Mesenchymal stem cell (in vitro differentiated cells and primary cell): ENCODE measurements around the gene KCNG4.
A peak's percentile ranks its signal among the peaks of the same experiment; 100 is the strongest.

Source experiments
- DNase-seq: peaks from one replicate; pipeline ENCODE4 v3.0.0-alpha.2; 2013
- H2AFZ ChIP-seq: one replicate; pipeline ENCODE4 v1.6.1; 2013; ENCODE audit warnings: low read depth, mild to moderate bottlenecking, control low read depth, inconsistent platforms, low read length, moderate library complexity
- H2AK5ac ChIP-seq: 2 replicates; pipeline ENCODE4 v1.6.1; 2013; ENCODE audit warnings: low read length, moderate library complexity, mild to moderate bottlenecking, inconsistent platforms; ENCODE audit not compliant: severe bottlenecking
- H2BK120ac ChIP-seq: one replicate; pipeline ENCODE4 v1.6.1; 2013; ENCODE audit warnings: low read depth, mild to moderate bottlenecking, inconsistent platforms, low read length, moderate library complexity
- H2BK12ac ChIP-seq, 2 experiments: one replicate each; pipeline ENCODE4 v1.6.1; 2013; ENCODE audit warnings: inconsistent platforms in 2 of 2, low read length in 2 of 2, mild to moderate bottlenecking in 2 of 2, moderate library complexity in 2 of 2, control low read depth in 1 of 2
- H2BK15ac ChIP-seq: one replicate; pipeline ENCODE4 v1.6.1; 2013; ENCODE audit warnings: mild to moderate bottlenecking, low read depth, inconsistent platforms; ENCODE audit not compliant: poor library complexity, severe bottlenecking
- H2BK5ac ChIP-seq: 2 replicates; pipeline ENCODE4 v1.6.1; 2013; ENCODE audit warnings: low read depth, mild to moderate bottlenecking, low read length, control low read depth, inconsistent platforms; ENCODE audit not compliant: poor library complexity, severe bottlenecking
- H3K14ac ChIP-seq, 2 experiments: one replicate each; pipeline ENCODE4 v1.6.1; 2013; ENCODE audit warnings: inconsistent platforms in 2 of 2, low read length in 2 of 2, control low read depth in 1 of 2, mild to moderate bottlenecking in 1 of 2, moderate library complexity in 1 of 2
- H3K18ac ChIP-seq, 2 experiments: one replicate each; pipeline ENCODE4 v1.6.1; 2013; ENCODE audit warnings: inconsistent platforms in 2 of 2, low read length in 2 of 2, control low read depth in 1 of 2, low read depth in 1 of 2, mild to moderate bottlenecking in 1 of 2
- H3K23ac ChIP-seq, 2 experiments: one replicate each; pipeline ENCODE4 v1.6.1; 2013; ENCODE audit warnings: inconsistent platforms in 2 of 2, low read length in 2 of 2, mild to moderate bottlenecking in 2 of 2, moderate library complexity in 2 of 2, control low read depth in 1 of 2
- H3K27ac ChIP-seq: 2 replicates; pipeline ENCODE4 v1.5.1; 2013; ENCODE audit warnings: mild to moderate bottlenecking, moderate library complexity, low read length, control low read depth, inconsistent platforms; ENCODE audit not compliant: poor library complexity, severe bottlenecking
- H3K27me3 ChIP-seq, 2 experiments: 2 replicates each; pipeline versions ENCODE4 v1.6.1 to v1.7.0; 2013; ENCODE audit warnings: low read length in 2 of 2, mild to moderate bottlenecking in 2 of 2, moderate library complexity in 2 of 2, control low read depth in 1 of 2, inconsistent platforms in 1 of 2; ENCODE audit not compliant: control insufficient read depth in 1 of 2, insufficient read depth in 1 of 2
- H3K36me3 ChIP-seq, 2 experiments: 2 replicates each; pipeline versions ENCODE4 v1.6.1 to v1.7.0; 2013; ENCODE audit warnings: low read length in 2 of 2, control low read depth in 1 of 2, inconsistent platforms in 1 of 2, low read depth in 1 of 2, mild to moderate bottlenecking in 1 of 2; ENCODE audit not compliant: insufficient read depth in 2 of 2, control insufficient read depth in 1 of 2
- H3K4ac ChIP-seq, 2 experiments: one replicate each; pipeline ENCODE4 v1.6.1; 2013; ENCODE audit warnings: inconsistent platforms in 2 of 2, low read length in 2 of 2, mild to moderate bottlenecking in 2 of 2, moderate library complexity in 2 of 2, control low read depth in 1 of 2, low read depth in 1 of 2
- H3K4me1 ChIP-seq: 2 replicates; pipeline ENCODE4 v1.6.1; 2013; ENCODE audit warnings: low read depth, low read length, control low read depth; ENCODE audit not compliant: control insufficient read depth, insufficient read depth
- H3K4me2 ChIP-seq: 2 replicates; pipeline ENCODE4 v1.6.1; 2013; ENCODE audit warnings: low read length, mild to moderate bottlenecking, inconsistent platforms; ENCODE audit not compliant: poor library complexity, severe bottlenecking
- H3K4me3 ChIP-seq, 2 experiments: 2 replicates each; pipeline versions ENCODE4 v1.5.1 to v1.7.0; 2013; ENCODE audit warnings: low read length in 2 of 2, mild to moderate bottlenecking in 2 of 2, control low read depth in 1 of 2, low read depth in 1 of 2; ENCODE audit not compliant: insufficient read depth in 1 of 2
- H3K79me1 ChIP-seq: replicated peaks from 2 replicates; pipeline ENCODE4 v1.6.1; 2013; ENCODE audit warnings: mild to moderate bottlenecking, control low read depth, low read length, inconsistent platforms; ENCODE audit not compliant: poor library complexity, severe bottlenecking
- H3K9ac ChIP-seq: 2 replicates; pipeline ENCODE4 v1.7.0; 2013; ENCODE audit warnings: mild to moderate bottlenecking, low read length, moderate library complexity
- H3K9me3 ChIP-seq: 2 replicates; pipeline ENCODE4 v1.7.0; 2013; ENCODE audit warnings: mild to moderate bottlenecking, low read length; ENCODE audit not compliant: control insufficient read depth
- H4K8ac ChIP-seq: one replicate; pipeline ENCODE4 v1.6.1; 2013; ENCODE audit warnings: inconsistent platforms, mild to moderate bottlenecking, low read length, moderate library complexity
- H4K91ac ChIP-seq: one replicate; pipeline ENCODE4 v1.6.1; 2013; ENCODE audit warnings: mild to moderate bottlenecking, low read length, inconsistent platforms
- WGBS: methylation state at CpG from one replicate; pipeline ENCODE4 v1.1.7; 2013; ENCODE audit warnings: mixed read lengths; 5-methylcytosine and 5-hydroxymethylcytosine counted together

KCNG4 gene

GRCh38 chr16:84212631-84213030 is 27.2 kb downstream of the KCNG4 start:
- Histone ChIP-seq H4K91ac (no peak overlapping the region), H2AFZ (no peak overlapping the region), H3K14ac (no peak overlapping the region), H2BK5ac (no peak overlapping the region), H3K18ac (no peak overlapping the region), H3K27ac (no peak overlapping the region), H4K8ac (no peak overlapping the region), H2BK12ac (no peak overlapping the region), H2AK5ac (no peak overlapping the region), H3K79me1 (no peaks in the 10 kb centered on the region), H3K4me2 (no peak overlapping the region), H3K36me3 (no peaks in the 10 kb centered on the region), H3K4ac (no peak overlapping the region), H3K9ac (no peak overlapping the region), H3K4me1 (peaks cover 2% of the 10 kb centered on the region), H3K9me3 (no peaks in the 10 kb centered on the region), H3K27me3 (peaks cover 9 to 37% of the 10 kb centered on the region in 2 experiments), H2BK15ac (no peak overlapping the region), H2BK120ac (no peak overlapping the region), H3K4me3 (no peak overlapping the region), H3K23ac (no peak overlapping the region)
- 89% methylated on average over 4 of the region's 4 CpGs for WGBS
- no peak for DNase-seq

DNA sequence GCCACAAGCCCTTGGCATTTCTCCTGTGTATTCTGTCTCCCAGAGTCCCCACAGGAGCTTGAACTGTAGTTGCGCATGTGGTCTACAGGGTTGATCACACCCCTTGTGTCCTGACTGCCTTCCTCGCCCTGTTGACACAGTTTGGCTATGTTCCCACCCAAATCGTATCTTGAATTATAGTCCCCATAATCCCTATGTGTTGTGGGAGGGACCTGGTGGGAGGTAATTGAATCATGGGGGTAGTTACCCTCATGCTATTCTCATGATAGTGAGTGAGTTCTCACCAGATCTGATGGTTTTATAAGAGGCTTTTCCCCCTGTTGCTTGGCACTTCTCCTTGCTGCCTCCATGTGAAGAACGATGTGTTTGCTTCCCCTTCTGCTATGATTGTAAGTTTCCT is 27.7 kb downstream of the KCNG4 start:
- WGBS = 85% methylated on average over 2 of the region's 4 CpGs
- no peak overlapping the region for H3K9ac ChIP-seq
- no peak overlapping the region for H2AK5ac ChIP-seq
- no peak overlapping the region for H2BK12ac ChIP-seq
- H3K18ac ChIP-seq = no peak overlapping the region
- H3K9me3 ChIP-seq = no peaks in the 10 kb centered on the region
- H4K8ac ChIP-seq = no peak overlapping the region
- H2BK120ac ChIP-seq = no peak overlapping the region
- H3K4me2 ChIP-seq = no peak overlapping the region
- peaks cover 2% of the 10 kb centered on the region for H3K4me1 ChIP-seq
- no peaks in the 10 kb centered on the region for H3K79me1 ChIP-seq
- H2AFZ ChIP-seq = no peak overlapping the region
- no peak overlapping the region for H2BK5ac ChIP-seq
- no peak overlapping the region for H4K91ac ChIP-seq
- H3K27me3 ChIP-seq = peaks cover 7 to 37% of the 10 kb centered on the region in 2 experiments
- H3K14ac ChIP-seq = no peak overlapping the region
- DNase-seq = no peak
- no peak overlapping the region for H3K27ac ChIP-seq
- H3K36me3 ChIP-seq = no peaks in the 10 kb centered on the region
- peak overlapping the region; percentile 23 for H2BK15ac ChIP-seq
- H3K4ac ChIP-seq = no peak overlapping the region
- H3K23ac ChIP-seq = no peak overlapping the region
- no peak overlapping the region for H3K4me3 ChIP-seq

DNA sequence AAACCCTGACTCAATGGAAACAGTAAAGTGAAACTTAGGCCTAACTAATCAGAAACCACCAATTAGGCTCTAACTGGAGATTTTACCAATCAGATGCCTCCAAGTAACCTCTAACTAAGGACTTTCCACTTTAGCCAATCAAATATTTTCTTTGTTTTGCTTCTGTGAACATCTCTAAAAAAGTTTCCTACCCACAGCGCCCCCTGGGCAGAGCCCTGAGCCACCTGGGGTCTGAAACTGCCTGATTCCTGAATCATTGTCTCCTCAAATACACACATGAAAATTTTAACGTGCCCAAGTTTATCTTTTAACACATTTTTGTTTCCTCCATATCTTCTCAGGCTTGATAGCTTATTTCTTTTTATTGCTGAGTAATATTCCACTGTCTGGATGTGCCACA is 29.8 kb downstream of the KCNG4 start:
- Histone ChIP-seq H3K14ac (no peak overlapping the region), H2AFZ (no peak overlapping the region), H2BK12ac (no peak overlapping the region), H2BK120ac (no peak overlapping the region), H3K18ac (no peak overlapping the region), H3K4me1 (peaks cover 7% of the 10 kb centered on the region), H3K36me3 (no peaks in the 10 kb centered on the region), H3K4me3 (no peak overlapping the region), H2BK5ac (no peak overlapping the region), H3K27me3 (peaks cover 11 to 44% of the 10 kb centered on the region in 2 experiments), H3K79me1 (no peaks in the 10 kb centered on the region), H4K8ac (no peak overlapping the region), H2BK15ac (no peak overlapping the region), H4K91ac (no peak overlapping the region), H3K9me3 (no peaks in the 10 kb centered on the region), H3K9ac (no peak overlapping the region), H2AK5ac (no peak overlapping the region), H3K27ac (no peak overlapping the region), H3K23ac (no peak overlapping the region), H3K4me2 (no peak overlapping the region), H3K4ac (no peak overlapping the region)
- DNase-seq = peak; percentile 24
- 90% methylated on average over 2 of the region's 2 CpGs for WGBS

DNA sequence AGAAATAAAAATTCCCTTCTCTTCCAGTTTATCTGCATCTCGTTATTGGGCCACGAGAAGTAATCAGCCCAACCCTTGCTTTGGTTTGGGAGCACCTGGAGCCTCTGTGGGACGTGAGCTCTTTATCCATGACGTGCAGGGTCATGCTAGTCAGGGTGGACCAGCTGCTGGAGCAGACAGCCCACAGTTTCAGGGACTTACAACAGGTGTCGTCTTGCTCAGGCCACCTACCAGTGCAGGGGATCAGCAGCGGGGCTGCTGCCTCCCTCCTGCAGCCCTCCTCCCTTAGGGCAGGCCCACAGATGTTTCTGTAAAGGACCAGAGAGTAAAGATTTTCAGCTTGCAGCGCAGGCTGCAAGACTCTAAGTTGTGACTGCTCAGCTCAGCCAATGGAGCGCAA is 31.9 kb downstream of the KCNG4 start:
- peaks cover 6 to 39% of the 10 kb centered on the region in 2 experiments for H3K27me3 ChIP-seq
- no peak overlapping the region for H3K27ac ChIP-seq
- H4K8ac ChIP-seq = no peak overlapping the region
- H3K9me3 ChIP-seq = no peaks in the 10 kb centered on the region
- DNase-seq = no peak
- no peak overlapping the region for H4K91ac ChIP-seq
- H2BK5ac ChIP-seq = no peak overlapping the region
- no peak overlapping the region for H3K18ac ChIP-seq
- 81% methylated on average over 8 of the region's 8 CpGs for WGBS
- no peaks in the 10 kb centered on the region for H3K36me3 ChIP-seq
- no peak overlapping the region for H3K9ac ChIP-seq
- no peak overlapping the region for H3K14ac ChIP-seq
- peaks cover 7% of the 10 kb centered on the region for H3K4me1 ChIP-seq
- H2AK5ac ChIP-seq = no peak overlapping the region
- H3K79me1 ChIP-seq = no peaks in the 10 kb centered on the region
- no peak overlapping the region for H3K4ac ChIP-seq
- no peak overlapping the region for H2BK15ac ChIP-seq
- no peak overlapping the region for H2AFZ ChIP-seq
- no peak overlapping the region for H3K4me2 ChIP-seq
- H3K4me3 ChIP-seq = no peak overlapping the region
- H2BK12ac ChIP-seq = no peak overlapping the region
- no peak overlapping the region for H3K23ac ChIP-seq
- H2BK120ac ChIP-seq = no peak overlapping the region
